HG02678 (cell line): ENCODE results near the gene HSD17B2.
"Not testable (repeated sequence)": the region's sequence is repeated elsewhere in the genome, so short reads cannot be mapped to it uniquely, and the experiment has no call there.

Experiments used
- ATAC-seq: cut with Tn5 transposase; IDR thresholded peaks from one replicate; pipeline ENCODE4 v1.9.1; 2021; ENCODE audit warnings: mild to moderate bottlenecking, moderate library complexity; ENCODE audit not compliant: unreplicated experiment

The HSD17B2 gene

DNA sequence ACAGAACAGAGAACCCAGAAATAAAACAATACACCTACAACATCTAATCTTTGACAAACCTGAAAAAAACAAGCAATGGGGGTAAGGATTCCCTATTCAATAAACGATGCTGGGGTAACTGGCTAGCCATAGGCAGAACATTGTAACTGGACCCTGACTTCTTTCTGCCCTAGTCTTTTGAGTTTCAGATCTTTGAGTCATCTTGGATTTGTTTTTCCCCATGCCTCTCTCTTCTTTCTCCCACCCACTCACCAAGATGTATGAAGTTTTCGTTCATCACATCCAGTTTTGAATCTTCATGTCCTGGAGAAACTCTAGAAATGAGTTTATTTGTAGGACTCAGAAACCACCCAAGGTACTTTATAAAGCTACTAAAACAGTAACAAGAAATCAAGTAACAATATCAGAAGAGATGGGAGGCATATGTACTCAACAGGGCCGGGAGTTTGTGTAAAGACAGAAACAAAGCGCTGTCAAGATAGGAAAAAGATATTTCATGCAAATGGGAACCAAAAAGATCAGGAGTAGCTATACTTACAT is 39.0 kb downstream of the HSD17B2 start:
- no peak for ATAC-seq

DNA sequence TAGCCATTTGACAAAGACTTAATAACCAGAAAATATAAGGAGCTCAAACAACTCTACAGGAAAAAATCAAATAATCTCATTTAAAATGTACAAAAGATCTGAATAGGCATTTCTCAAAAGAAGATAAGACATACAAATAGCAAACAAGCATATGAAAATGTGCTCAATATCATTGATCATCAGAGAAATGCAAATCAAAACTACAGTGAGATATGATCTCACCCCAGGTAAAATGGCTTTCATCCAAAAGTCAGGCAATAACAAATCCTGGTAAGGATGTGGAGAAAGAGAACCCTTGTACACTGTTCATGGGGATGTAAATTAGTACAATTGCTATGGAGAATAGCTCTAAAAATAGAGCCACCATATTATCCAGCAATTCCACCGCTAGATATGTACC is 43.1 kb downstream of the HSD17B2 start:
- no peak for ATAC-seq

DNA sequence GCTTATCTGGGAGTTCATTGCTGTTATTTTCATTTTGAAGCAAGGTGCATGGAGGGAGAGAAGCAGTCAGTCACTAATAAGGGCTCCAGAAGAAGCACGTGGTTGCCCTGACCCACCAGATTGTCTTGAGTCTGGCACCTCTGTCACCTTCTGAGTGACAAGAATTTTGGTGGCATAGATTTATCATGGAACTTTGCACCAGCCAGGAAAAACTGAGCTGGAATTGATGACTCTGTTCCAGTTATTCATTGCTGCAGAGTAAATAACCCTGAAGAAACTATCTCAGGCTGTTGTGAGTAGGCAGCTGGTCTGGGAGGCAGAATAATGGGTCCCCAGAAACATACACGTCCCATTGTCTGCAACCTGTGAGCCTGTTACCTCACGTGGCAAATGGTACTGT is 44.8 kb downstream of the HSD17B2 start:
- ATAC-seq: no peak

DNA sequence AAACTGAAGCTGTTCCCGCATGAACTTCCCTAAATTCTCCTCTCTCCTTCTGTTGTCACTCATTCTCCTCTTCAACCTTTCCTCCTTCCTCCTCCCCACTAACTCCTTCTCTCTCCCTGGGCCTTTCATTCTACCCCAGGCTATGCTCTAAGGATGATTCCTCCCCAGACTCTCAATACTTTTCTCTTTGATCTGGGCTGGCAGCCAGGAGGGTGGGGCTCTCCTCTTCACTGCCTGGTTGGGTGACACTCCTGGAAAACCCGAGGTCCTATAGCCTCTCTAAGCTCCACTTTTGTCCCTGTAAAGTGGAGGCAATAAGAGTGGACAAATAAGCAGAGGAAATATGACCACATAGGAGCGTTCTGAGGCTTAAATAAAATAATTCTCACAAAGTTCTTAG is 46.2 kb downstream of the HSD17B2 start:
- ATAC-seq: no peak

DNA sequence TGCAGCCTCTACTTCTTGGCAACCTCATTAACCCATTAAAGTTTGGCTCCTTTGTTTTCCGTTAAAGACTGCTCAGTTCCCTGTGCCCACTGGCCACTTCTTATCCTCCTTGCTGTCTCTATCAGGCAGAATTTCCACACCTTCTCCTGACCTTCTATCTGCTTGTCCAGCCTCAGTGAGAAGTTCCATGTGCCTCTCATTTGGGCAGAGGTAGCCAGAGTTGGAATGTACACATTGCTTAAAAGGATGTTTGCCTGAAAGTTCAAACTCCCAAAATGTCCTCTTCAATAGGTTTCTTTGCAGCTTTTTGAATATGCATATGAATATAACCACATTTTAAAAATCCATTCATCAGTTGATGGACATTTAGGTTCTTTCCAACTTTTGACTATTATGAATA is 47.0 kb downstream of the HSD17B2 start:
- ATAC-seq: no peak

DNA sequence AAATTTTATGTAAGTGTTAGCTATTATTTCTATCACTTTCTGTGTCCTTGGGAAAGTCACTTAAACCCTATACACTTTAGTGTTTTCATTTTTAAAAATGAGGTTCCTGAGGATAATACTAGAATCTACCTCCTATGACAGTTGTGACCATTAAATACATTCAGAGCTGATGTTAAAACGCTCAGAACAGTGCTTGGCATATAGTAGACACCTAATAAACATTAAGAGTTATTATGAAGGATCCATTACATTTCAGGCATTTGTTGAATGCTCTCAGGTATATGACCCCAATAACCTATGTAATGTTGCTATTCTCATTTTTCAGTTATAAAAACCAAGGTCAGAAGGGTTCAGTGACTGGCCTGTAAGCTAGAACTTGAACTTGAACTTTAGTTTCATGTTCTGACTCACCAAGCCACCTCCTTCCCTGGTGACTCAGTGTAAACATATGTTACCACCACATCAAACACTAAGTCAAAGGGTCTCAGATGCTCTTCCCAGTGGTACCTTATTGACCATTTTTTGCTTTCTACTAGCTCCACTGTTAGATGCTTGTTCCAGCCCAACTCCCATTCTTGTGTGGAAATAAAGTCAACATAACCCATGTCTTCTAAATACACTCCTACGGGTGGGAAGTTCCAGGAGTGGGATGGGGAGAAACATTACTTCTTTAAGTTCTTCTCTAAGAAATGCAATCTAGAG is 47.6 kb downstream of the HSD17B2 start:
- peak; percentile 64 for ATAC-seq

DNA sequence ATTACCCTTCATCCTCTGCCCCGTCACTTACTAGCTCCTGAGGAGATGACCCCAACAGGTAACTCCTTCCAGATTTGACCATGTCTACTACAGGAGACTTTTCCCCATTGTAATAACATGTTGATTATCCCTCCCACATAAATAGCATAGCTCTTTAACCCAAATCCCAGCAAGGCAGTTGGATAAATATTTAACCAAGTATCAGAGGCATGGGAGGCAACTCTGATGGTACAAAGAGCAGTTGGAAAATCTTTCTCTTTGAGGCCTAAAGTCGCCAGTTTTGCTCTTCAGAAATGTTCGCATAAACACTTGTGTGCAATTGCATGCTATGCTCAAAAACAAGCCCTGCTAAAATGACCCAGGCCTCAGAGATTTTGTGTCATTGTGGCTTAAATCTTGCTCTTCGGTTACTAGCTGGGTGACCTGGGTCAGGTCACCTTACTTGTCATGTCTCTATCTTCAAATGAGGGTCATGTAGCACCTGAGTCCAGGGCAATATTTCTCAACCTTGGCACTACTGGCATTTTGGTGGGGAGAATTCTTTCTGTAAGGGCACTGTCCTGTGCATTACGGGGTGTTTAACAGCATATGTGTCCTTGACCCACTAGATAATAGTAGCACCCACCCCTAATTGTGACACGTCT is 48.8 kb downstream of the HSD17B2 start:
- ATAC-seq: no peak

DNA sequence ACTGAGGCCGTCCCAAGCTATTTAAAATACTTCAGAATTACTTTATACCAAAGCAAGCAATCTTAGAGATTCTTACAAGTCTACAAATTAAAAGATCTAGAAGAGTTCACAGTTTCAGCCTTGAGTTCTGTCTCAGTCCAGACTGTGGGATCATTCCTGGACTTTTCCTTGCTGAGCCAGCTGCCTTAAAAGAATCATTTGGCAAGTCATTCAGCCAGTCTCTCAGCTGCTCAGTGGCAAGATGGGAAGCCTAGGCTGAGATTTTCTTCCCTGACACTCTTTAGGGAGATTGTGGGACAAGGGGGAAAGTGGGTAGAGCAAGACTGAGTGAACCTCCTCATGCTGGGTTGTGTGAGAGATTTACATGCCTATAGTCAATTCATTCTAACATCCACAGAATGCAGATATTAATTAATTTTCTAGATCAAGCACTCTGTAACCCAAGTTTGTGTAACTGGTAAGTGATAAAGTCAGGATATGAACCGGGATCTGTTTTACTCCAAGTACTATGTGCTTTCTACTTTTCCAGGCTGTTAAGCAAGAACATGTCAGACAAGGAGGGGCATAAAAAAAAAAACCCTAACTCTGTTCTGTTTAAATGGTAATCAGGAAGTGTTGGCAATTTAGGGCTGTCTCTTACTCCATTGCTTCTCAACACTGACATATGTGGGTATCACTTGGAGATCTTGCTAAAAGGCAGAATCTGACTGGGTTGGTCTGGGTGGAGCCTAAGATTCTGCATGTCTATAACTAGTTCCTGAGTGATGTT is 50.1 kb downstream of the HSD17B2 start:
- ATAC-seq: no peak

DNA sequence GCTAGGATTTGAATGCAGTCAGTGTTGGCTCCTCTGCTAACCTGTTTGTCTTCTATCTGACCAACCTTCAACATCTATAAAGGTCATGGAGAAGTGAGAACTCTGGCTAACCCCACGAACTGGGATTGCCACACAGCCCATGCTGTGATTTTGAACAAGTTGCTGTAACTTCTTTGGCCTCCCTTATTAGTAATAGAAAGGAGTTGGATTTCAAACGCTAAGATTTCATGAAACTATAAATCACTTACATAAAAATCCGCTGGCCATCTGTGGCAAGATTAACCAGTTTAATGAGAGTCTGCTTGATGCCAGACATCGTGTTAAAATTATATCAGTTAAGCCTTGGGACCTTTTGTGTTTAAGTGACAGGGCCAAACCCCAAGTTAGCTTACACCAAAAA is 53.4 kb downstream of the HSD17B2 start:
- ATAC-seq: no peak

DNA sequence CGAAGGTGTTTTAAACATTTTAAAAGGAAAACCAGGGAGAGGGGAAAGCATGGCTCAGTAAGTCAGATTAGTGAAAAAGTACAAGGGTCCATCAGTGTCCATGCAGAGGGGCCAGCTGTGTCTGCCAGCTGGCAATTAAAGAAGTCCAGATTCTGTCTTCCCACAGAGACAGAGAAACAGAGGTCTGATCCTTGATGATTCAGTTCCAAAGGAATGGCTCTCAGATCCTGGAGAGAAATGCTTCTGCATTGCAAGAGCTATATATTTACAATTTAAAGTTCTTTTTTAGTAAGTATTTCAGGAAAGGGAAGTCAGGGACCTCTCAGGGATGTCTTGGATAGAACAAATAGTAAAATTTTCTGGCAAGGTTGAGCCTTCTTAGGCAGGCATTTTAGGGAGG is 56.2 kb downstream of the HSD17B2 start:
- ATAC-seq: no peak

DNA sequence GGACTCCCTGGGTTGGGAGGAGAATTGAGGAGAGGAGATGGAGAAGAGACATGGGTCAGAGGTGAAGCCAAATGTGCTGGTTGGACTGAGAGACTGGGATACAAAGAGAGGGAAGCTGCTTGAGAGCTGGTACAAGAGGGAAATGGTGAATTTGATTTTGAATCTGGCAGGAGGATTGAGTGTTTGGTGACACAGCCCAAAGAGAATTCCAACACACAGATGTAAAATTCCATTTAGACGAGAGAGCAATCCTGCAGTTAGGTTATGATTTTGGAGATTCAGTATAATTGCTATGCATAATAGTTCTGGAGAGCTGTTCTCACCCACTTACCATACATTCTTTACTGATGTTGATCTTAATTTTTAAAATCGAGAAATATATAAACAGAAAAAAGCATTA is 57.7 kb downstream of the HSD17B2 start:
- ATAC-seq: no peak

DNA sequence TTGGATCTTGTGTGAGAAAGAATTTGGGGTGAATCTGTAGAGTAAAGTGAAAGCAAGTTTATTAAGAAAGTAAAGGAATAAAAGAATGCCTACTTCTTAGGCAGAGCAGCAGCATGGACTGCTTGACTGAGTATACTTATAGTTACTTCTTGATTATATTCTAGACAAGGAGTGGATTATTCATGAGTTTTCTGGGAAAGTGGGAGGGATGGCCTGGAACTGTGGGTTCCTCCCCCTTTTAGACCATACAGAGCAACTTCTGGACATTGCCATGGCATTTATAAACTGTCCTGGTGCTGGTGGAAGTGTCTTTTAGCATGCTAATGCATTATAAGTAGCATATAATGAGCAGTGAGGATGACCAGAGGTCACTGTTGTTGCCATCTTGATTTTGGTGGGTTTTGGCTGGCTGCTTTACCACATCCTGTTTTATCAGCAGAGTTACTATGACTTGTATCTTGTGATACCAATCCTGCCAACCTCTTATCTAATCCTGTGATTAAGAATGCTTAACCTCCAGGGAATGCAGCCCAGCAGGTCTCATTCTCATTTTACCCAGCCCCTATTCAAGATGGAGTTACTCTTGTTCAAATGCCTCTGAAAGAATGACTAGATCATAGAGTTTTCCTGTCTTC is 58.7 kb downstream of the HSD17B2 start:
- no peak for ATAC-seq

DNA sequence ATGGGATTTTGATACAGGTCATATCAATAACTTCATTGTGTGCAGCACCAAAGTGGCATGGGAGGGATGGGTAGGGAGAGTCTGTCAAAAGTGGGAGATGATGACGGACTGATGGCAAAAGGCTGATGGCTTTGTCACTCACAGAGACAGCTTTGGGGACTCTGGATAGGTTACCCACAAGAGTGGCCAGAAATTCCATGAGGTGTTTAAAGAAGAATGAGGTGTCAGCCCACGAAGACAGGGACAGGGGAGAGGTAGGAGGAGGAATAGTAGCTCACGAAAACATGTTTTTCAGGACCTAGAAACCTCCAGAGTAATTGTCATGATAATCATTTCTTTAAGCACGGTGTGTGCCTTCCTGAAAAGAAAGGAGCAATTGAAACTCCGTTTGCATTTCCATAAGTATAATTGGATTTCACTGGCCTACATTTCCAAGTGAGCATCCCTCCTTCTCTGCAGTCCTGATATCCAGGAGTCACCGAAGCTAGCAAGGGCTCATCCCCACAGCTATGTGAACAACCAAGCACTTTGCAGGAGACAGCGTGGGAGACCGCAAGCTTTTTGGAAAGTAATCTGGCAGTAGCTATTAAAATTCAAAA is 60.0 kb downstream of the HSD17B2 start:
- no peak for ATAC-seq

DNA sequence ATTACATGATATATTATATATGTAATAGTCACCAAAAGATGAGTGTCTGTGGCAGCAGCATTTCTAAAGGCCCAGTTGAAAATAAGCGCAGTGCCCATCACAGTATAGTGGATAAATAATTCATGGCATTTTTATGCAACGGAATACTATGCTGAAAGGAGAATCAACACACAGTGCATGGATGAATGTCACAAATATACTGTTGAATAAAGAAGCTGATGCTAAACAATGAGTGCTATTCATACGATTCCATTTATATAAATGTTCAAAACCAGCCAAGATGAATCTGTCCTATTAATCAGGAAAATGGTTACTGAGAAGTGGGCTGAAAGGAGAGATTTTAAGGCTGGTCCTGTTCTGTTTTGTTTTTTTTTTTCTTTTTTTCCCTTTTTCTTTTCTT is 61.6 kb downstream of the HSD17B2 start:
- no peak for ATAC-seq

DNA sequence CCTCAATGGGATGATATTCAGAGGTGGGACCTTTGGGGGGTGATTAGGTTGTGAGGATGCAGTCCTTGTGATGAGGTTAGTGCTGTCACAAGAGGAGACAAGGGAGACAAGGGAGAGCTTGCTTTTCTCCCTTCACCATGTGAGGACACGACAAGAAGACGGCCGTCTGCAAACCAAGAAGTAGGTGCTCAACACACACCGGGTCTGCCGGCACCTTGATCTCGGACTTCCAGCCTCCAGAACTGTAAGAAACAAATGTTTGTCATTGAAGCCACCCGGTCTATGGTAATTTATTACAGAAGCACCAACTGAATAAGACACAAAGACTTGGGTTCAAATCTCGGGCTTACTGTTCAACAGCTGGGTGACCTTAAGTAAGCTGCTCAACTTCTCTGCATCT is 70.1 kb downstream of the HSD17B2 start:
- no peak for ATAC-seq

DNA sequence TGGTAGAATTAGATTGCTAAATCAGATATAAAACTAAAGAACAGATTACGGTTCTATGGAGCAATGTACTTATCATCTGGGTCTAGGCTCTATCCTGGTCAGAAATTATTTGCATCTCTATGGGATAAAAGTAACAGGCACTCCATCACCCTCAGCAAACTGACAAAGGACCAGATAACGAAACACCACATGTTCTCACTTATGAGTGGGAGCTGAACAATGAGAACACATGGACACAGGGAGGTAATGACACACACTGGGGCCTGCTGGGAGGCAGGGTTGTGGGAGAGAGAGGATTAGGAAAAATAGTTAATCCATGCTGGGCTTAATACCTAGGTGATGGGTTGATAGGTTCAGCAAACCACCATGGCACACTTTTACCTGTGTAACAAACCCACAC is 73.0 kb downstream of the HSD17B2 start:
- ATAC-seq: no peak

DNA sequence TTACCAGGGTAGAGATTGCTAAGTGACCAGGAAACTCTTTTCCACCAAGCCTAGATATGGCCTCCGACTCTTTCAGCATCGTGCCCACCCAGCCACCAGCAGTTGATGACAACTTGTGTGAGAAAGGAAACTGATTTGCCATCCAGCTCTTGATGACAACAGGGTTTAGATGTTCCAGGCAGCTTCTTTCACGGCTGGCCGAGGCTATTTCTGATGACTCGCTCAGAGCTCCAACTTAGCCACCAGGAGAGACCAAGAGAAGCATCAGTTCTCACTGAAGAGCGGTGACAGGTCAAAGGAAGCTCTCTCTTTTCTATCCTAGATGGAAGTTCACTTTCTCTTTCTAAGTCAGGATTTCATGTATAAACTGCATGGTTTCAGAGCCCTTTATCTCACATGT is 73.7 kb downstream of the HSD17B2 start:
- no peak for ATAC-seq

DNA sequence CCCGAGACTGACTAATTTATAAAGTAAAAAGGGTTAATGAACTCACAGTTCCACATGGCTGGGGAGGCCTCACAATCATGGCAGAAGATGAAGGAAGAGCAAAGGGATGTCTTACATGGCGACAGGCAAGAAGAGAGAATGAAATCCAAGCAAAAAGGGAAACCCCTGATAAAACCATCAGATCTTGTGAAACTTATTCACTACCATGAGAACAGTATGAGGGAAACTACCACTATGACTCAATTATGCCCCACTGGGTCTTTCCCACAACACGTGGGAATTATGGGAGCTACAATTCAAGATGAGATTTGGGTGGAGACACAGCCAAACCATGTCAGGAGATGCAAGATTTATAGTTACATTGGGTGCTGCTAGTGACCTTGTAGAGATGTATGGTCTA is 74.2 kb downstream of the HSD17B2 start:
- not testable (repeated sequence) for ATAC-seq

DNA sequence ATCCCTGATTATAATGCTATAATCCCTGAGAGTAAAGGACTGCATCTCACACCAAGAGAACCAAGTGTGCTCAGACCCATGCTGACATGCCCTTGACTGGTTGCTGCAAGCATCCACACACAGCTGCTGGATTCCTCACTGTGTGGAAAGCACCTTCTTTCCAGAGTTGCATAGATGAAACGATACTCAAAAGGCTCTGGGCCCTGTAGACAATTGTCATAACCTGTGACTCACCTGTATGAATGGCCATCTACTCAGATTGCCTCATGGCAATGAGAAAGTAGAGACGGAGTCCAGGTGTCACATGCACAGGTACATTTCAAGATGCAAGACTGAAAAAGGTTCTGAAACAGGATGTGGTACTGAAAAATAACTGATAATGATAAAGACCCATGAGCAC is 76.9 kb downstream of the HSD17B2 start:
- ATAC-seq: no peak

DNA sequence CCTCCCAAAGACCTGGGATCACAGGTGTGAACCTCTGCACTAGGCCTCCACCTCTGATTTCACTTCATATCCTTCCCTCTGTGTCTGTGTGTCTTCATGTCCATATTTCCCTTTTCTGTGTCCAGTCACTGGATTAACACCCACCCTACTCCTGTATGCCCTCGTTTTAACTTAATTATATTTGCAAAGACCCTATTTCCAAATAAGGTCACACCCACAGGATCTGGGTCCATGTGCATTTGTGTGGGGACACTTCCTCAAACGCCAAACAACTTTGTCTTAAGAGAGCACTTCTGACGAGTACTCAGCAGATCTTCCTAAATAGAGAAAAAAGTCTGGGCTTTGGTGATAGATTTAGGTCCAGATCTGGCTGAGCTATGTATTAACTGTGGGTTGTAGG is 78.7 kb downstream of the HSD17B2 start:
- no peak for ATAC-seq

DNA sequence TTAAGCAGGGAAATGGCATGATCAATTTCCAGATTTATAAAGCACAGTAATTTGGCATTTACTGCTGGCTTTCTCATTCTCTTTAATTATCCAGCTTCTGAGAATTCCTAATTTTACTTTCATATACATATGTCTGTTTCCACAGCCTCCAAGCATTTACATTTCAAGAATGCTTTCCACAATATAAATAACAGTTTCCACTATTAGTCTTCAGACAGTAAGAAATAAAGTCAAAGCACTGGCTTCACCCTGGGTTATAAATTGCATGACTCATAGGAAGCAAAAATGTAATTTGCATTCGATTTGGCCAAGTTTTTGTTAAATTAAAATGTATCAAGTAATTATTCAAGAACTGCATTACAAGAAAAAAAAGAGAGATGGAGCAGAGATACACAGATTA is 81.5 kb downstream of the HSD17B2 start:
- no peak for ATAC-seq
